Tibial nerve (tissue), 4 donors: ENCODE results near the gene UGGT2.

Experiments used
- EP300 ChIP-seq, 2 donors: sonication (generic); formaldehyde crosslinking; IDR thresholded peaks; one replicate each; pipeline ENCODE4 v1.6.1; 2017; ENCODE audit warnings: antibody characterized with exemption in 2 of 2, mild to moderate bottlenecking in 1 of 2
- POLR2A ChIP-seq, 2 donors: fragments of 450-650 bp; IDR thresholded peaks; one replicate each; pipeline ENCODE4 v1.6.1; 2017; ENCODE audit warnings: antibody characterized with exemption in 2 of 2, mild to moderate bottlenecking in 2 of 2, moderate library complexity in 2 of 2
- TF ChIP-seq, protein P1 (sequence below), 5 experiments: fragments of 200-600 bp in 3 of 5; fragments of 450-650 bp in 2 of 5; sonication (generic) in 3 of 5; IDR thresholded peaks; one replicate each; pipeline ENCODE4 v1.5.1; 2016 to 2019; ENCODE audit warnings: antibody characterized with exemption in 5 of 5, mild to moderate bottlenecking in 3 of 5, moderate library complexity in 2 of 5

DNA sequence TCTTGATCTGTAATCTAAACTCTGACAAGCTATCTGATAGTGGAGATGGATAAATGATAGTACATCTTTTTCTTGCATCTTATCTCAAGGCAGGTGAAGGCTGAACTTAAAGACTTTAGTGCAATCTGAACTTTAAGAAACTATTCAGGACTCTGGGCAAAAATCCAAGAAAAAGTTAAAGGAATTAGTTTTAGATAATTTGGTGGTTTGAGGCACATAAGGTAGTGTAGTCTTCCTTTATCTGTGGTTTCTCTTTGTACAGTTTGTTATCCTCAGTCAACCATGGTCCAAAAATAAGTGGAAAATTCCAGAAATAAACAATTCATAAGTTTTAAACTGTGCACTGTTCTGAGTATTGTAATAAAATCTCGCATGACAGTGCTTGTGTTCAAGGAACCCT lies 172.9 kb downstream of the UGGT2 start:
- TF ChIP-seq POLR2A (IDR thresholded peaks at IDR 0.05) (no peak), EP300 (IDR thresholded peaks at IDR 0.05) (no peak)
- TF ChIP-seq, protein P1, sequence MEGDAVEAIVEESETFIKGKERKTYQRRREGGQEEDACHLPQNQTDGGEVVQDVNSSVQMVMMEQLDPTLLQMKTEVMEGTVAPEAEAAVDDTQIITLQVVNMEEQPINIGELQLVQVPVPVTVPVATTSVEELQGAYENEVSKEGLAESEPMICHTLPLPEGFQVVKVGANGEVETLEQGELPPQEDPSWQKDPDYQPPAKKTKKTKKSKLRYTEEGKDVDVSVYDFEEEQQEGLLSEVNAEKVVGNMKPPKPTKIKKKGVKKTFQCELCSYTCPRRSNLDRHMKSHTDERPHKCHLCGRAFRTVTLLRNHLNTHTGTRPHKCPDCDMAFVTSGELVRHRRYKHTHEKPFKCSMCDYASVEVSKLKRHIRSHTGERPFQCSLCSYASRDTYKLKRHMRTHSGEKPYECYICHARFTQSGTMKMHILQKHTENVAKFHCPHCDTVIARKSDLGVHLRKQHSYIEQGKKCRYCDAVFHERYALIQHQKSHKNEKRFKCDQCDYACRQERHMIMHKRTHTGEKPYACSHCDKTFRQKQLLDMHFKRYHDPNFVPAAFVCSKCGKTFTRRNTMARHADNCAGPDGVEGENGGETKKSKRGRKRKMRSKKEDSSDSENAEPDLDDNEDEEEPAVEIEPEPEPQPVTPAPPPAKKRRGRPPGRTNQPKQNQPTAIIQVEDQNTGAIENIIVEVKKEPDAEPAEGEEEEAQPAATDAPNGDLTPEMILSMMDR (IDR thresholded peaks at IDR 0.05), result no peak
